Right lobe of liver (tissue), 6 donors: Measurements from ENCODE around the gene ITLN1. TPM values are rescaled to one million over a fixed set of nuclear protein-coding genes. Genes with fewer than 3 reads are reported as not detected.

Experiments
- ATAC-seq, 4 donors: fragments of 200-7000 bp; cut with Tn5 transposase; one replicate each; pipeline ENCODE4 v1.9.1; 2020; ENCODE audit warnings: mild to moderate bottlenecking in 4 of 4, moderate library complexity in 4 of 4
- DNase-seq, 3 donors: peaks; one replicate each; pipeline ENCODE4 v3.0.0-alpha.2; 2020
- H3K27ac ChIP-seq, 3 donors: fragments of 200-600 bp; one replicate each; pipeline ENCODE4 v1.8.0; 2022
- H3K27me3 ChIP-seq, 2 donors: fragments of 200-600 bp; one replicate each; pipeline ENCODE4 v1.8.0; 2022
- H3K36me3 ChIP-seq, 4 donors: fragments of 200-600 bp; sonication (generic) in 1 of 4; one replicate each; pipeline versions ENCODE4 v1.5.1 to v1.8.0; 2017 to 2022; ENCODE audit warnings: control low read depth in 1 of 4
- H3K4me1 ChIP-seq, 4 donors: fragments of 200-600 bp; sonication (generic) in 1 of 4; one replicate each; pipeline versions ENCODE4 v1.5.1 to v1.8.0; 2017 to 2022; ENCODE audit warnings: control low read depth in 1 of 4
- H3K4me3 ChIP-seq, 3 donors: fragments of 200-600 bp; one replicate each; pipeline ENCODE4 v1.8.0; 2022
- H3K9me3 ChIP-seq, 4 donors: fragments of 200-600 bp; sonication (generic) in 1 of 4; one replicate each; pipeline versions ENCODE4 v1.5.1 to v1.8.0; 2017 to 2022; ENCODE audit warnings: control low read depth in 1 of 4
- CTCF ChIP-seq, 4 donors: fragments of 200-600 bp in 3 of 4; fragments of 450-650 bp in 1 of 4; IDR thresholded peaks; one replicate each; pipeline versions ENCODE4 v1.5.1 to v1.8.0; 2016 to 2022; ENCODE audit warnings: antibody characterized with exemption in 4 of 4, mild to moderate bottlenecking in 2 of 4
- POLR2A ChIP-seq: fragments of 450-650 bp; IDR thresholded peaks from one replicate; pipeline ENCODE4 v1.6.1; 2017; ENCODE audit warnings: antibody characterized with exemption, mild to moderate bottlenecking
- WGBS: methylation state at CpG from one replicate; pipeline ENCODE4 v1.1.6; 2018; ENCODE audit warnings: low coverage, low lambda C conversion rate; ENCODE audit not compliant: insufficient coverage; ENCODE audit errors: missing lambda C conversion rate; 5-methylcytosine and 5-hydroxymethylcytosine counted together
- intact Hi-C, 2 donors: fragments of 100-400 bp; cut with DNase I; formaldehyde crosslinking; loops; one replicate each; pipeline versions ENCODE4 v1.11.2 to v1.14.1; 2022
- total RNA-seq, 6 experiments: library from RNA; depleted of rRNA in 2 of 6; stranded (reverse); fragments of >200 nt in 2 of 6; fragmentation: NEBNext Ultra II Directional in 3 of 6; extraction: Animal tissue kit (Norgen Biotek cat#: 25700) in 3 of 6; gene quantifications; one replicate each; pipeline versions ENCODE4 v1.1.0 to v1.2.4, GENCODE V29; 2016 to 2023
- donor health status: DM: no; HTN: yes; CAD: no.
- donor health status: DM: no; HTN: no; CAD: no.
- donor health status: DM: no; HTN: no; CAD: no.
- donor health status: DM: no; HTN: yes; CAD: no.
- donor health status: DM: no; HTN: yes; CAD: no.

Gene ITLN1
- total RNA-seq, 6 experiments from 2014 or later = 0.90 to 5.1 (median 2.4) TPM; not detected in 1

DNA sequence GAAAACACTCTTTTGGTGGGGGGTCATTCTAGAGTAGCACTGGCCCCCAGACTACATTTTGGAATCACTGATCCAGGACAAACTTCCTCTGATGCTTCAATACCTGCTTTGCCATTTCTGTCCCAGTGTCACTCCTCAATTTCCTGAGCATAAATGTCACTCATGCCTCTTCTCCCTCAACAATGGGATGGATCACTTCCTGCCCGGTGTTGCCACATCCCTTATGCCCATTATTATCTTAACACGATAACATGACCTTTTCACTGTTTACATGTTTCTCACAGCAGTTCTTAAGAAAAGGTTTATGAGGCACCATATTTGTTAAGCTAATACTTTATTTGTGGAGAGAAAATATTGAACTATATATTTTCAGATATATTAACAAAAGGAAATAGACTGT, 3.9 kb upstream of the ITLN1 start:
- WGBS = 42% methylated on average over 2 of the region's 2 CpGs

GRCh38 chr1:160887071-160887470, 2.1 kb upstream of the ITLN1 start:
- Histone ChIP-seq H3K27me3 (no peaks in the 10 kb centered on the region), H3K4me3 (no peak overlapping the region), H3K4me1 (peaks cover 0 to 10% (median 0%) of the 10 kb centered on the region in 4 donors), H3K27ac (no peak overlapping the region), H3K9me3 (no peaks in the 10 kb centered on the region), H3K36me3 (no peaks in the 10 kb centered on the region)
- DNase-seq = no peak
- intact Hi-C loops = no loop called here
- peak in 1 of 4 donors; percentile 32 for ATAC-seq
- 62% methylated on average over 2 of the region's 2 CpGs for WGBS
- TF ChIP-seq CTCF (IDR thresholded peaks at IDR 0.05) = no peak
- no peak for TF ChIP-seq POLR2A

More for the DNA sequence above, 3.9 kb upstream of the ITLN1 start:
- H3K9me3 ChIP-seq = no peaks in the 10 kb centered on the region
- H3K4me1 ChIP-seq = peaks cover 0 to 8% (median 0%) of the 10 kb centered on the region in 4 donors
- no peak for ATAC-seq
- H3K27me3 ChIP-seq = no peaks in the 10 kb centered on the region
- no peak for DNase-seq
- intact Hi-C loops = no loop called here
- no peak overlapping the region for H3K27ac ChIP-seq
- no peaks in the 10 kb centered on the region for H3K36me3 ChIP-seq
- TF ChIP-seq POLR2A = no peak
- TF ChIP-seq CTCF (IDR thresholded peaks at IDR 0.05) = no peak
- no peak overlapping the region for H3K4me3 ChIP-seq

- H3K4me3 ChIP-seq = no peak overlapping the region
- DNase-seq = no peak
- 77% methylated on average over 3 of the region's 6 CpGs for WGBS
Measured at GRCh38 chr1:160884579-160884978, 401 bp downstream of the ITLN1 start.

DNA sequence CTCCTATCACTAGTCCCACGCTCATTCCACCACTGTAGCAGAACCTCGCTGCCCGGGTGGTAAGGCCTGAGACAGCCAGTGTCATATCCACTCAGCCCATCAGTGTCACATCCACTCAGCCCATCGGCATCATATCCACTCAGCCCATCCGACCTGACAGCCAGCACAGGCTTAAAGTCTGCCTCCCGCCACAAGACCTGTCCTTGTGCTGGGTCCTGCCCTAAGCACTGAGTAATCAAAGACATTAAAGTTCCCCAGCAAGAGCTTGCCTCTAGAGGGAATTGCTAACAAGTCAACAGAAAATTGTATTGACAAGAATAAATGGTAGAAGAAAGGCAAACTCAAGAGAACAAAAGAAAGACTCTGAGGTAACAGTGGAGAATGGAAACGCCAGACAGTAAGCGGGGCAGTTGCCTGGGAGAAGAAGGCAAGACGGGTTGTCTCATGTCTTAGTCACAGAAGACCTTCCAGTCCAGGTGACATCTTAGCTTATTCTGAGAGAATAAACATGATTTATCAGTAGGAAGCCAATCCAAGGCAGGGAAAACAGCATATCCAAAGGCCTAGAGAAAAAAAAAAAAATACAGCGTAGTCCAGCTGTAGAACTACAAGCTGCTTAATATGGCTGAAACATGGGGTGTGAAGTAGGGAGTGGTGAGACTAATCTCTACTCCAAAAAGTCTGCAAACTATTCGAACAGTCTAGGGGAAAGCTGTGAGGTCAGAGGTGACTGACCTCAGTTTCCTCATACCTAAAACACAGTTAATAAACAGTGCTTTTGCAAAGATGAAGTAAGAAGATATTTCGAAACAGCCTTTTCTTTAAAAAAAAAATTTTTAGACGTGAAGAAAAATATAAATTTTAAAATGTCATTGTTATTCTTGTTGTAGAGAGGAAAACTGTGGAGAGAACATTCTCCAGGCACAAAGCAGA, 1.1 kb downstream of the ITLN1 start:
- H3K27me3 ChIP-seq = no peaks in the 10 kb centered on the region
- intact Hi-C loops = no loop called here
- WGBS = 71% methylated on average over 13 of the region's 13 CpGs
- peaks cover 0 to 10% (median 0%) of the 10 kb centered on the region in 4 donors for H3K4me1 ChIP-seq
- DNase-seq (no peak), ATAC-seq (peak; percentile 35 to 74 (median 56))
- H3K36me3 ChIP-seq = no peaks in the 10 kb centered on the region
- no peak overlapping the region for H3K4me3 ChIP-seq
- peak overlapping the region in 1 of 3 donors; percentile 3 for H3K27ac ChIP-seq
- no peaks in the 10 kb centered on the region for H3K9me3 ChIP-seq
- TF ChIP-seq CTCF (IDR thresholded peaks at IDR 0.05) = no peak
- TF ChIP-seq POLR2A = no peak

More at GRCh38 chr1:160884579-160884978, 401 bp downstream of the ITLN1 start:
- Histone ChIP-seq H3K4me1 (peaks cover 0 to 10% (median 0%) of the 10 kb centered on the region in 4 donors), H3K36me3 (no peaks in the 10 kb centered on the region), H3K27ac (no peak overlapping the region), H3K9me3 (no peaks in the 10 kb centered on the region), H3K27me3 (no peaks in the 10 kb centered on the region)
- TF ChIP-seq CTCF (IDR thresholded peaks at IDR 0.05) = no peak
- TF ChIP-seq POLR2A = no peak
- ATAC-seq = peak in 3 of 4 donors; percentile 15 to 35 (median 24)
- intact Hi-C loops = no loop called here
